CD4-positive, alpha-beta T cell treated with Interleukin-15 for 4 hours (primary cell): ENCODE data around the gene AMIGO3.

Source experiments
- DNase-seq: peaks from one replicate; pipeline ENCODE4 v3.0.0-alpha.2; 2020; ENCODE audit warnings: low spot score

The AMIGO3 gene

DNA sequence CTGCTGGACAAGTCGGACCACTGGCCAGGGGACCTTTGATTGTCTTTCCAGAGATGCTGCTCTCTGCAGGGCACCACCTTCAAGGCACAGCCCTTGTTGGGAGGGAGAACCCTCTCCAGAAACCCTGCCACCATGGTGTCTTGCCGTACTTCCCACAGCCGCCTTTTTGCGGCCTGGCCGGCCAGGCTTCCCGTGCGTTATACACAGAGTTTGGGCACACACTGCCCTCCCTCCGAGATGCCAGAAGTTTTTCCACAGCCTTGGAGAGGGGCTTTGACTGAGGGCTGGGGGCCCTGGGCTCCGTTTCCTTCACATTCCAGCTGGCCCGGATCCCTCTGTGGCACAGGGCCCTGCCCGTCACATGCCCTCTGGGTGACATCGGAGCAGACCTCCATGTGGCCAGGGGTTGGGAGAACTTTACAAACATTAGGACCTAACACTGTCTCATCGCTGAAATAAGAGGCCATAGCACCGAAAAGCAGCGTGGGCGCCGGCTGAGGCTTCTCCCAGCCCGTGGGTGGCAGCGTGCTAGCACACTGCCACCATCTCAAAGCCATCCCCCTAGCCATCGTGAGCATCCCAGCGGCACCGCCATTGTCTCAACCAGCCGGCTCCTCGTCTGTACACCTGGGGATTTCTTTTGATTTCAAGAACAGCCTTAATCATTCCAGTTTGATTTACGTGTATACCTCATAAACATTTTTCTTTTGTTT is 51.6 kb downstream of the AMIGO3 start:
- DNase-seq, result no peak
